T-cell (primary cell): ENCODE data around the gene PRPF38A. TPM values are rescaled to one million over a fixed set of nuclear protein-coding genes. Genes with fewer than 3 reads are reported as not detected.

Experiments
- ATAC-seq, 4 experiments: fragments of 200-7000 bp in 3 of 4; fragments of 150-1000 bp in 1 of 4; cut with Tn5 transposase; replicated peaks in 1 of 4; 1 replicate in 3 of 4; 2 replicates in 1 of 4; pipeline ENCODE4 v1.10.0; 2021; ENCODE audit warnings: moderate library complexity in 3 of 4, mild to moderate bottlenecking in 2 of 4, moderate number of reproducible peaks in 1 of 4
- CTCF ChIA-PET, 2 donors: fragments of 300-600 bp; sonication (Branson Sonifier 250); formaldehyde crosslinking; loops; one replicate each; lab custom pipeline; 2022; ENCODE audit warnings: antibody characterized with exemption in 2 of 2; lab: Charles Lee
- POLR2A ChIA-PET, 2 donors: fragments of 300-600 bp; sonication (Branson Sonifier 250); formaldehyde crosslinking; loops; one replicate each; lab custom pipeline; 2022; ENCODE audit warnings: antibody characterized with exemption in 2 of 2; lab: Charles Lee
- DNase-seq, 35 experiments: peaks; one replicate each; pipeline versions ENCODE4 v3.0.0 to v3.0.0-alpha.2; 2013 to 2023
- H3K27ac ChIP-seq: one replicate; pipeline ENCODE4 v1.5.1; 2013; ENCODE audit warnings: low read length
- H3K27me3 ChIP-seq, 2 experiments: replicated peaks in 1 of 2; 1 replicate in 1 of 2; 2 replicates in 1 of 2; pipeline versions ENCODE4 v1.6.1 to v1.7.0; 2013; ENCODE audit warnings: low read length in 1 of 2, mixed read lengths in 1 of 2; ENCODE audit not compliant: control insufficient read depth in 2 of 2, insufficient read depth in 2 of 2; ENCODE audit errors: extremely low read depth in 1 of 2
- H3K36me3 ChIP-seq, 2 donors: 1 replicate in 1 of 2; 2 replicates in 1 of 2; pipeline versions ENCODE4 v1.6.1 to v1.7.0; 2013; ENCODE audit warnings: low read length in 1 of 2; ENCODE audit not compliant: control insufficient read depth in 2 of 2, insufficient read depth in 1 of 2; ENCODE audit errors: extremely low read depth in 1 of 2
- H3K4me1 ChIP-seq, 2 experiments: 1 replicate in 1 of 2; 2 replicates in 1 of 2; pipeline versions ENCODE4 v1.6.1 to v1.7.0; 2013; ENCODE audit warnings: low read length in 2 of 2, mixed read lengths in 1 of 2; ENCODE audit not compliant: insufficient read depth in 2 of 2, control insufficient read depth in 1 of 2; ENCODE audit errors: extremely low read depth in 1 of 2
- H3K4me3 ChIP-seq, 2 donors: 1 replicate in 1 of 2; 2 replicates in 1 of 2; pipeline versions ENCODE4 v1.5.1 to v1.7.0; 2013; ENCODE audit warnings: mild to moderate bottlenecking in 2 of 2, low read length in 1 of 2, moderate library complexity in 1 of 2; ENCODE audit not compliant: control insufficient read depth in 1 of 2; ENCODE audit errors: extremely low read depth in 1 of 2
- H3K9me3 ChIP-seq: 2 replicates; pipeline ENCODE4 v1.7.0; 2013
- H3K27ac Mint-ChIP-seq, 2 donors: one replicate each; pipeline ENCODE4 v1.8.0; 2020 to 2021; ENCODE audit warnings: mild to moderate bottlenecking in 2 of 2, mixed read lengths in 2 of 2
- H3K27me3 Mint-ChIP-seq, 2 donors: one replicate each; pipeline ENCODE4 v1.8.0; 2021 to 2022; ENCODE audit warnings: mixed read lengths in 2 of 2
- H3K36me3 Mint-ChIP-seq: one replicate; pipeline ENCODE4 v1.8.0; 2021; ENCODE audit warnings: mixed read lengths
- H3K4me1 Mint-ChIP-seq, 3 donors: one replicate each; pipeline ENCODE4 v1.8.0; 2020 to 2022; ENCODE audit warnings: mixed read lengths in 3 of 3, mild to moderate bottlenecking in 1 of 3
- H3K4me3 Mint-ChIP-seq, 3 donors: one replicate each; pipeline ENCODE4 v1.8.0; 2020 to 2022; ENCODE audit warnings: mild to moderate bottlenecking in 3 of 3, mixed read lengths in 3 of 3, moderate library complexity in 3 of 3
- H3K9me3 Mint-ChIP-seq, 3 donors: one replicate each; pipeline ENCODE4 v1.8.0; 2020 to 2022; ENCODE audit warnings: mixed read lengths in 3 of 3
- WGBS: methylation state at CpG from one replicate; pipeline ENCODE4 v1.1.5; 2013; ENCODE audit warnings: missing lambda C conversion rate; ENCODE audit not compliant: insufficient coverage; 5-methylcytosine and 5-hydroxymethylcytosine counted together
- total RNA-seq, 35 experiments: library from RNA in 6 of 35; stranded (reverse) in 6 of 35; fragments of 120-200 nt in 1 of 35; gene quantifications; one replicate each; pipeline versions ENCODE4 v1.2.1 to v1.2.4 and lab custom pipeline; 2013 to 2026

The PRPF38A gene
- total RNA-seq, 5 donors from 2014 or later (not counting 1 experiment from before 2014, with no cell fraction given): 58.6 to 66.1 (median 64.7) TPM

DNA sequence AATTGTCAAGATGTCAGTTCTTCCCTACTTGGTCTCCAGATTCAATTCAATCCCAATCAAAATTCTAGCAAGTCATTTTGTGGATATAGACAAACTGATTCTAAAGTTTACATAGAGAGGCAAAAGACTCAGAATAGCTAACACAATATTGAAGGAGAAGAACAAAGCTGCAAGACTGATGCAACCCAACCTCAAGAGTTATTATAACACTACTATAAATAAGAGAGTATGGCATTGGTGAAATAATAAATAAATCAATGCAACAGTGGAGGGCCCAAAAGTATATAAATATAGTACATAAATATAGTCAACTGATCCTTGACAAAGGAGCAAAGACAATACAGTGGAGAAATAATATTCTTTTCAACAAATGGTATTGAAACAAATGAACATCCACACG lies 49.7 kb downstream of the PRPF38A start:
- H3K4me3 ChIP-seq: no peak overlapping the region
- no peaks in the 10 kb centered on the region for H3K9me3 ChIP-seq
- peaks cover 0 to 18% of the 10 kb centered on the region in 2 donors for H3K36me3 ChIP-seq
- no peaks in the 10 kb centered on the region for H3K9me3 Mint-ChIP-seq
- ChIA-PET POLR2A (interaction anchor here (0.6 kb wide), 2 partner anchors 125 to 1398 kb away, joined by 3 to 8 read pairs; no protein-coding TSS in a partner anchor), CTCF (interaction anchor here in 1 of 2 donors (0.8 kb wide), 1 partner anchor 373 kb away, joined by 3 read pairs; no protein-coding TSS in a partner anchor)
- no CpG with 5 or more reads among the region's 1 CpG for WGBS
- no peaks in the 10 kb centered on the region for H3K27me3 Mint-ChIP-seq
- no peak overlapping the region for H3K4me3 Mint-ChIP-seq
- H3K27me3 ChIP-seq: no peaks in the 10 kb centered on the region
- H3K4me1 ChIP-seq: no peaks in the 10 kb centered on the region
- H3K27ac ChIP-seq: no peak overlapping the region
- no peak overlapping the region for H3K27ac Mint-ChIP-seq
- peaks cover 46% of the 10 kb centered on the region for H3K36me3 Mint-ChIP-seq
- no peak for ATAC-seq
- H3K4me1 Mint-ChIP-seq: peaks cover 0 to 4% (median 0%) of the 10 kb centered on the region in 3 donors
- DNase-seq: no peak

DNA sequence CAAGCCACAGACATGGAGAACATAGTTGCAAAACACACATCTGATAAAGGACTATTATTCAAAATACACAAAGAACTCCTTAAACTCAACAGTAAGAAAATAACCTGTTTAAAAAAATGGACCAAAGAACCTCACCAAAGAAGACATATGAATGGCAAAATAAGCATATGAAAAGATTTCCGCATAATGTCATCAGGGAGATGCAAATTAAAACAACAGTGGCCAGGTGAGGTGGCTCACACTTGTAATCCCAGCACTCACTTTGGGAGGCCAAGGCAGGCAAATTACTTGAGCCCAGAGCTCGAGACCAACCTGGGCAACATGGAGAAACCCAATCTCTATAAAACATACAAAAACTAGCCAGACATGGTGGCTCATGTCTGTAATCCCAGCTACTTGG lies 50.4 kb downstream of the PRPF38A start:
- H3K27me3 ChIP-seq: no peaks in the 10 kb centered on the region
- POLR2A ChIA-PET: interaction anchor here in 1 of 2 donors (0.5 to 0.6 kb wide), 2 partner anchors 124 to 424 kb away, joined by 3 to 5 read pairs; no protein-coding TSS in a partner anchor
- H3K4me1 Mint-ChIP-seq: peaks cover 0 to 4% (median 0%) of the 10 kb centered on the region in 3 donors
- H3K9me3 Mint-ChIP-seq: no peaks in the 10 kb centered on the region
- H3K9me3 ChIP-seq: no peaks in the 10 kb centered on the region
- H3K4me1 ChIP-seq: no peaks in the 10 kb centered on the region
- ATAC-seq (no peak), DNase-seq (no peak)
- H3K27me3 Mint-ChIP-seq: no peaks in the 10 kb centered on the region
- H3K4me3 Mint-ChIP-seq: no peak overlapping the region
- CTCF ChIA-PET: interaction anchor here in 1 of 2 donors (0.8 kb wide), 1 partner anchor 372 kb away, joined by 3 read pairs; no protein-coding TSS in a partner anchor
- no peak overlapping the region for H3K4me3 ChIP-seq
- peak overlapping the region in 1 of 2 donors; percentile 25 for H3K27ac Mint-ChIP-seq
- peaks cover 0 to 15% of the 10 kb centered on the region in 2 donors for H3K36me3 ChIP-seq
- peaks cover 43% of the 10 kb centered on the region for H3K36me3 Mint-ChIP-seq
- 100% methylated on average over 1 of the region's 2 CpGs for WGBS
- H3K27ac ChIP-seq: no peak overlapping the region

DNA sequence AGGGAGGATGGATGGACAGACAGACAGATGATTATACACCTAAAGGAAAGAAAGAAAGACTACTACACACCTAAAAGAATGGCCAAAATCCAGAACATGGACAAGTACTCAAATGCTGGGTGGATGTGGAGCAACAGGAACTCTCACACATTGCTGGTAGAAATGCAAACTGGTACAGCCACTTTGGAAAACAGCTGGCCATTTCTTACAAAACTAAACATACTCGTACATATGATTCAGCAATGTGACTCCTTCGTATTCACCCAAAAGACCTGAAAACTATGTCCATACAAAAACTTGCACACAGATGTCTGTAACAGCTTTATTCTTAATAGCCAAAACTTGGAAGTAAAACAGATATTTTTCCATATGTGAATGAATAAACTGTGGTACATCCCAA lies 51.3 kb downstream of the PRPF38A start:
- H3K9me3 ChIP-seq: no peaks in the 10 kb centered on the region
- peaks cover 0 to 18% of the 10 kb centered on the region in 2 donors for H3K36me3 ChIP-seq
- no peak for ATAC-seq
- Mint-ChIP-seq H3K9me3 (no peaks in the 10 kb centered on the region), H3K4me3 (no peak overlapping the region), H3K27ac (no peak overlapping the region), H3K36me3 (peaks cover 46% of the 10 kb centered on the region), H3K4me1 (peaks cover 0 to 4% (median 0%) of the 10 kb centered on the region in 3 donors), H3K27me3 (no peaks in the 10 kb centered on the region)
- CTCF ChIA-PET: interaction anchor here (0.6 kb wide), 2 partner anchors 10 to 344 kb away, joined by 3 read pairs; no protein-coding TSS in a partner anchor
- H3K27me3 ChIP-seq: no peaks in the 10 kb centered on the region
- no peak overlapping the region for H3K4me3 ChIP-seq
- POLR2A ChIA-PET: interaction anchor here in 1 of 2 donors (0.7 kb wide), 1 partner anchor 12 kb away, joined by 6 read pairs; no protein-coding TSS in a partner anchor
- H3K4me1 ChIP-seq: no peaks in the 10 kb centered on the region
- 100% methylated on average over 1 of the region's 2 CpGs for WGBS
- H3K27ac ChIP-seq: no peak overlapping the region
- DNase-seq: no peak

DNA sequence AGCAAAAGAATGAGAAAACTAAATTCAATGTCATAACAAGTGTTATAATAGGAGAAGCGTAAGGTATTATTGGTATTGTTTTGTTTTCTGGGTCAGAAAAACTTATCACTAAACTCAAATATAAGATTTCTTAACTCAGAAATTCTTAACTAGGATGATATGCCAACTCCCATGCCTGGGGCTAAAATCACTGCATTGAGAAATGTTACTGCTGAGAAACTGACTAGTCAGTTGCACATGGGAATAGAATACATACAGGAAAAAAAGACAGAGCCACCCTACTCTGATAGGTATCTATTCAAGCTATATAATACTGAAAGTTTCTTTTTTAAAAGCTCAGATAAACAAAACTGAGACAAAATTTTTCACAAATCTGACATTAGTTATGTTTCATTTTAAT lies 56.3 kb downstream of the PRPF38A start:
- no peaks in the 10 kb centered on the region for H3K4me1 Mint-ChIP-seq
- POLR2A ChIA-PET: no interaction called here
- Histone ChIP-seq H3K36me3 (peaks cover 0 to 20% of the 10 kb centered on the region in 2 donors), H3K4me1 (no peaks in the 10 kb centered on the region), H3K27ac (no peak overlapping the region), H3K27me3 (no peaks in the 10 kb centered on the region), H3K9me3 (no peaks in the 10 kb centered on the region), H3K4me3 (no peak overlapping the region)
- WGBS: no CpG with 5 or more reads among the region's 1 CpG
- ATAC-seq (no peak), DNase-seq (no peak)
- CTCF ChIA-PET: no interaction called here
- no peak overlapping the region for H3K4me3 Mint-ChIP-seq
- H3K36me3 Mint-ChIP-seq: peaks cover 35% of the 10 kb centered on the region
- no peak overlapping the region for H3K27ac Mint-ChIP-seq
- H3K27me3 Mint-ChIP-seq: no peaks in the 10 kb centered on the region
- no peaks in the 10 kb centered on the region for H3K9me3 Mint-ChIP-seq

DNA sequence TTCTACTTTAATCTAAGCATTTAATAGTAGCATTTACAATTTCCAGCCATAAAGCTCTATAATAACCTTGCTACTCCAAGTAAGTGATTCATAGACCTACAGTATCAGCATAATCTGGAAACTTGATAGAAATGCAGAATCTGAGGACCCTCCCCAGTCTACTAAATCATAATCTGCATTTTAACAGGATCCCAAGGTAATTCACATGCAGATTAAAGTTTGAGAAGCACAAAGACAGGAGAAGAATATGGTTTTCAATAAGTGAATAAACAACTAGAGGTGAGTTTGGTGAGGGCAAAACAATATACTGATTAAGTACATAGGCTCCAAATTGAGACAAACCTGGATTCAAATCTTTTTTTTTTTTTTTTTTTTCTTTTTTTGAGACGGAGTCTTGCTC lies 57.4 kb downstream of the PRPF38A start:
- Mint-ChIP-seq H3K27me3 (no peaks in the 10 kb centered on the region), H3K9me3 (no peaks in the 10 kb centered on the region), H3K27ac (no peak overlapping the region), H3K4me3 (no peak overlapping the region), H3K36me3 (peaks cover 28% of the 10 kb centered on the region), H3K4me1 (no peaks in the 10 kb centered on the region)
- no CpG with 5 or more reads among the region's 1 CpG for WGBS
- no peak overlapping the region for H3K27ac ChIP-seq
- ATAC-seq (no peak), DNase-seq (no peak)
- H3K4me1 ChIP-seq: no peaks in the 10 kb centered on the region
- H3K9me3 ChIP-seq: no peaks in the 10 kb centered on the region
- POLR2A ChIA-PET: no interaction called here
- no peaks in the 10 kb centered on the region for H3K27me3 ChIP-seq
- H3K4me3 ChIP-seq: no peak overlapping the region
- CTCF ChIA-PET: no interaction called here
- peaks cover 0 to 20% of the 10 kb centered on the region in 2 donors for H3K36me3 ChIP-seq

DNA sequence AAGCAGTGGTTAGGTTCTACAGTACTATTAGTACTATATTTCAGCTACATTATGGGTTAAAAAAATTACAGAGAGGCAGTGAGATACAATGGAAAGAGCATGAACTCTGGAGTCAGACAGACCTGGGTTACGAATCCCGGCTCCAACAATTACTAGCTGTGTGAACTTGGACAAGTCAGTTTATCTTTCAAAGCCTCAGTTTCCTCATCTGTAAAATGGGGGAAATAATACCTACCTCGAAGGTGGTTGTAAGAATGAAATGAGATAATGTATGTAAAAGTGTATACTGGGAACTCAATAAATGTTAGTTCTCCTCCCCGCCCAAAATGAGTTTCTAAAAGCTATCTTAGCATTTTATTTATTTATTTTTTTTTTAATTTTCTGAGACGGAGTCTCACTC lies 59.5 kb downstream of the PRPF38A start:
- Mint-ChIP-seq H3K27ac (no peak overlapping the region), H3K9me3 (no peaks in the 10 kb centered on the region), H3K36me3 (peaks cover 25% of the 10 kb centered on the region), H3K4me3 (no peak overlapping the region), H3K4me1 (peaks cover 0 to 3% (median 0%) of the 10 kb centered on the region in 3 donors), H3K27me3 (no peaks in the 10 kb centered on the region)
- CTCF ChIA-PET: interaction anchor here in 1 of 2 donors (0.6 kb wide), 1 partner anchor 223 kb away, joined by 3 read pairs; no protein-coding TSS in a partner anchor
- no peaks in the 10 kb centered on the region for H3K27me3 ChIP-seq
- no peak overlapping the region for H3K27ac ChIP-seq
- no CpG with 5 or more reads among the region's 5 CpGs for WGBS
- DNase-seq (no peak), ATAC-seq (no peak)
- H3K36me3 ChIP-seq: peaks cover 0 to 21% of the 10 kb centered on the region in 2 donors
- no peaks in the 10 kb centered on the region for H3K4me1 ChIP-seq
- no peak overlapping the region for H3K4me3 ChIP-seq
- POLR2A ChIA-PET: interaction anchor here (0.5 to 0.6 kb wide), 2 partner anchors 59 to 1315 kb away, joined by 6 to 11 read pairs; no protein-coding TSS in a partner anchor
- H3K9me3 ChIP-seq: no peaks in the 10 kb centered on the region
